ENCODE data around the gene ZNF500.

GRCh38 chr16:4813251-4814003 is 46.5 kb upstream of the ZNF500 start:
- TF ChIP-seq SP1 (IDR thresholded peaks at IDR 0.05) (no peak), FOXM1 (IDR thresholded peaks at IDR 0.05; ENCODE audit: borderline replicate concordance) (no peak), FOXA1 (IDR thresholded peaks at IDR 0.05) (no peak), BHLHE40 (IDR thresholded peaks at IDR 0.05; ENCODE audit: borderline replicate concordance) (no peak), ARNT (IDR thresholded peaks at IDR 0.05) (no peak), SUZ12 (IDR thresholded peaks at IDR 0.05) (no peak), ELF4 (IDR thresholded peaks at IDR 0.05) (no peak), HDGF (IDR thresholded peaks at IDR 0.05; ENCODE audit: borderline replicate concordance) (no peak), TARDBP (IDR thresholded peaks at IDR 0.05) (no peak), NFRKB (IDR thresholded peaks at IDR 0.05) (no peak), ZNF384 (IDR thresholded peaks at IDR 0.05) (no peak), CTBP1 (IDR thresholded peaks at IDR 0.05; ENCODE audit: borderline replicate concordance) (no peak)
- TF ChIP-seq, protein P1, sequence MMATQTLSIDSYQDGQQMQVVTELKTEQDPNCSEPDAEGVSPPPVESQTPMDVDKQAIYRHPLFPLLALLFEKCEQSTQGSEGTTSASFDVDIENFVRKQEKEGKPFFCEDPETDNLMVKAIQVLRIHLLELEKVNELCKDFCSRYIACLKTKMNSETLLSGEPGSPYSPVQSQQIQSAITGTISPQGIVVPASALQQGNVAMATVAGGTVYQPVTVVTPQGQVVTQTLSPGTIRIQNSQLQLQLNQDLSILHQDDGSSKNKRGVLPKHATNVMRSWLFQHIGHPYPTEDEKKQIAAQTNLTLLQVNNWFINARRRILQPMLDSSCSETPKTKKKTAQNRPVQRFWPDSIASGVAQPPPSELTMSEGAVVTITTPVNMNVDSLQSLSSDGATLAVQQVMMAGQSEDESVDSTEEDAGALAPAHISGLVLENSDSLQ (IDR thresholded peaks at IDR 0.05), result no peak
